Activated T-cell treated with anti-CD3 and anti-CD28 coated beads, Interleukin-2, amount 50 U/mL, for 48 hours (primary cell): ENCODE data around the gene KCTD16.

Experiments used
- DNase-seq, 2 experiments: peaks; one replicate each; pipeline ENCODE4 v3.0.0-alpha.2; 2020

The KCTD16 gene

GRCh38 chr5:144297081-144297480, 126.4 kb downstream of the KCTD16 start:
- no peak for DNase-seq

GRCh38 chr5:144298658-144299057, 128.0 kb downstream of the KCTD16 start:
- no peak for DNase-seq

- DNase-seq: no peak
These were observed 134.0 kb downstream of the KCTD16 start for GRCh38 chr5:144304688-144305087.

- DNase-seq: no peak
These were observed 137.1 kb downstream of the KCTD16 start for GRCh38 chr5:144307736-144308135.

- DNase-seq: no peak
These were observed 137.5 kb downstream of the KCTD16 start for GRCh38 chr5:144308174-144308573.

GRCh38 chr5:144308906-144309670, 138.4 kb downstream of the KCTD16 start:
- DNase-seq: no peak

GRCh38 chr5:144310621-144311020, 139.9 kb downstream of the KCTD16 start:
- no peak for DNase-seq

- DNase-seq: no peak
These were observed 142.6 kb downstream of the KCTD16 start for GRCh38 chr5:144313147-144313726.

GRCh38 chr5:144315026-144315425, 144.4 kb downstream of the KCTD16 start:
- no peak for DNase-seq

GRCh38 chr5:144315994-144316634, 145.4 kb downstream of the KCTD16 start:
- DNase-seq: no peak

GRCh38 chr5:144318011-144318410, 147.3 kb downstream of the KCTD16 start:
- no peak for DNase-seq

- no peak for DNase-seq
These were observed 147.8 kb downstream of the KCTD16 start for GRCh38 chr5:144318460-144318859.

- no peak for DNase-seq
These were observed 152.5 kb downstream of the KCTD16 start for GRCh38 chr5:144323181-144323580.

- no peak for DNase-seq
These were observed 154.9 kb downstream of the KCTD16 start for GRCh38 chr5:144325532-144325931.

- no peak for DNase-seq
These were observed 157.8 kb downstream of the KCTD16 start for GRCh38 chr5:144328494-144328893.

- no peak for DNase-seq
These were observed 158.3 kb downstream of the KCTD16 start for GRCh38 chr5:144328980-144329379.

GRCh38 chr5:144329681-144330080, 159.0 kb downstream of the KCTD16 start:
- no peak for DNase-seq

GRCh38 chr5:144331361-144331760, 160.7 kb downstream of the KCTD16 start:
- DNase-seq: no peak

GRCh38 chr5:144332265-144332664, 161.6 kb downstream of the KCTD16 start:
- no peak for DNase-seq

- DNase-seq: no peak
These were observed 162.8 kb downstream of the KCTD16 start for GRCh38 chr5:144333336-144333920.

GRCh38 chr5:144335561-144335960, 164.9 kb downstream of the KCTD16 start:
- DNase-seq: no peak

GRCh38 chr5:144336191-144336961, 165.7 kb downstream of the KCTD16 start:
- DNase-seq: no peak

GRCh38 chr5:144352330-144352729, 181.7 kb downstream of the KCTD16 start:
- no peak for DNase-seq
